Karpas-422 (cell line): ENCODE results near the gene DLGAP1. TPM values are rescaled to one million over a fixed set of nuclear protein-coding genes. Genes with fewer than 3 reads are reported as not detected.

ENCODE experiments used
- DNase-seq: peaks from one replicate; pipeline ENCODE4 v3.0.0-alpha.2; 2015
- H2AFZ ChIP-seq: fragments of 200-600 bp; sonication (generic); 2 replicates; pipeline ENCODE4 v1.6.1; 2014; ENCODE audit warnings: antibody characterized with exemption, low read length, mixed read lengths
- H3K27ac ChIP-seq: fragments of 200-600 bp; sonication (generic); 2 replicates; pipeline ENCODE4 v1.5.1; 2014; ENCODE audit warnings: mild to moderate bottlenecking, low read length, moderate library complexity
- H3K27me3 ChIP-seq: fragments of 200-600 bp; sonication (generic); 2 replicates; pipeline ENCODE4 v1.6.1; 2014; ENCODE audit warnings: low read length, mixed read lengths
- H3K36me3 ChIP-seq: fragments of 200-600 bp; sonication (generic); 2 replicates; pipeline ENCODE4 v1.6.1; 2014; ENCODE audit warnings: low read length, mixed read lengths; ENCODE audit not compliant: insufficient read depth
- H3K4me1 ChIP-seq: fragments of 200-600 bp; sonication (generic); 2 replicates; pipeline ENCODE4 v1.6.1; 2014; ENCODE audit warnings: mild to moderate bottlenecking, low read length, mixed read lengths
- H3K4me2 ChIP-seq: fragments of 200-600 bp; sonication (generic); 2 replicates; pipeline ENCODE4 v1.6.1; 2014; ENCODE audit warnings: low read length, low read depth, mild to moderate bottlenecking; ENCODE audit not compliant: poor library complexity, severe bottlenecking
- H3K4me3 ChIP-seq: fragments of 200-600 bp; sonication (generic); 2 replicates; pipeline ENCODE4 v1.5.1; 2014; ENCODE audit warnings: mild to moderate bottlenecking, antibody characterized with exemption, low read length, mixed read lengths
- H3K79me2 ChIP-seq: fragments of 200-600 bp; sonication (generic); 2 replicates; pipeline ENCODE4 v1.6.1; 2014; ENCODE audit warnings: mild to moderate bottlenecking, low read length, mixed read lengths
- H3K9ac ChIP-seq: fragments of 200-600 bp; sonication (generic); 2 replicates; pipeline ENCODE4 v1.6.0; 2014; ENCODE audit warnings: low read length
- H3K9me2 ChIP-seq: fragments of 200-600 bp; sonication (generic), shearing (Covaris generic); replicated peaks from 2 replicates; pipeline ENCODE4 v1.6.0; 2014; ENCODE audit warnings: mild to moderate bottlenecking, low read length, moderate library complexity; ENCODE audit not compliant: insufficient read depth
- H3K9me3 ChIP-seq: fragments of 300-700, 200-600 bp; sonication (generic); 2 replicates; pipeline ENCODE4 v1.6.1; 2014; ENCODE audit warnings: low read length, mixed read lengths
- H4K20me1 ChIP-seq: fragments of 200-600 bp; sonication (generic); 2 replicates; pipeline ENCODE4 v1.6.1; 2014; ENCODE audit warnings: mild to moderate bottlenecking, antibody characterized with exemption, low read length, low read depth; ENCODE audit not compliant: insufficient read depth
- total RNA-seq: library from RNA; depleted of rRNA; stranded (reverse); fragments of >200 nt; shearing (Covaris generic); gene quantifications from 2 replicates; pipeline ENCODE4 v1.2.3, GENCODE V29; 2014; ENCODE audit warnings: low replicate concordance

The DLGAP1 gene
- total RNA-seq, 1 experiment from 2014 or later = 8.8 TPM

- H2AFZ ChIP-seq = no peak overlapping the region
- H3K27me3 ChIP-seq = no peaks in the 10 kb centered on the region
- DNase-seq = no peak
- no peaks in the 10 kb centered on the region for H3K9me3 ChIP-seq
- no peak overlapping the region for H3K27ac ChIP-seq
- H3K79me2 ChIP-seq = no peaks in the 10 kb centered on the region
- no peaks in the 10 kb centered on the region for H3K36me3 ChIP-seq
- no peak overlapping the region for H3K4me3 ChIP-seq
- no peaks in the 10 kb centered on the region for H3K9me2 ChIP-seq
- no peak overlapping the region for H3K9ac ChIP-seq
- H3K4me1 ChIP-seq = peaks cover 9% of the 10 kb centered on the region
- H4K20me1 ChIP-seq = no peaks in the 10 kb centered on the region
- no peak overlapping the region for H3K4me2 ChIP-seq
These were observed 553.3 kb downstream of the DLGAP1 start for GRCh38 chr18:3901811-3902210.

- no peaks in the 10 kb centered on the region for H3K27me3 ChIP-seq
- no peak overlapping the region for H3K9ac ChIP-seq
- peaks cover 3% of the 10 kb centered on the region for H3K4me1 ChIP-seq
- no peak for DNase-seq
- H3K79me2 ChIP-seq = no peaks in the 10 kb centered on the region
- H3K27ac ChIP-seq = no peak overlapping the region
- H3K4me3 ChIP-seq = no peak overlapping the region
- no peaks in the 10 kb centered on the region for H3K36me3 ChIP-seq
- H3K4me2 ChIP-seq = no peak overlapping the region
- H3K9me2 ChIP-seq = no peaks in the 10 kb centered on the region
- no peaks in the 10 kb centered on the region for H4K20me1 ChIP-seq
- no peak overlapping the region for H2AFZ ChIP-seq
- no peaks in the 10 kb centered on the region for H3K9me3 ChIP-seq
These were observed 554.1 kb downstream of the DLGAP1 start for GRCh38 chr18:3901042-3901441.

- Histone ChIP-seq H3K9me3 (no peaks in the 10 kb centered on the region), H3K36me3 (no peaks in the 10 kb centered on the region), H3K9ac (no peak overlapping the region), H3K4me1 (no peaks in the 10 kb centered on the region), H3K79me2 (no peaks in the 10 kb centered on the region), H3K4me3 (no peak overlapping the region), H4K20me1 (no peaks in the 10 kb centered on the region), H3K27me3 (no peaks in the 10 kb centered on the region), H2AFZ (no peak overlapping the region), H3K4me2 (no peak overlapping the region), H3K9me2 (no peaks in the 10 kb centered on the region), H3K27ac (no peak overlapping the region)
- DNase-seq = no peak
These were observed 554.8 kb downstream of the DLGAP1 start for GRCh38 chr18:3900327-3900726.

DNA sequence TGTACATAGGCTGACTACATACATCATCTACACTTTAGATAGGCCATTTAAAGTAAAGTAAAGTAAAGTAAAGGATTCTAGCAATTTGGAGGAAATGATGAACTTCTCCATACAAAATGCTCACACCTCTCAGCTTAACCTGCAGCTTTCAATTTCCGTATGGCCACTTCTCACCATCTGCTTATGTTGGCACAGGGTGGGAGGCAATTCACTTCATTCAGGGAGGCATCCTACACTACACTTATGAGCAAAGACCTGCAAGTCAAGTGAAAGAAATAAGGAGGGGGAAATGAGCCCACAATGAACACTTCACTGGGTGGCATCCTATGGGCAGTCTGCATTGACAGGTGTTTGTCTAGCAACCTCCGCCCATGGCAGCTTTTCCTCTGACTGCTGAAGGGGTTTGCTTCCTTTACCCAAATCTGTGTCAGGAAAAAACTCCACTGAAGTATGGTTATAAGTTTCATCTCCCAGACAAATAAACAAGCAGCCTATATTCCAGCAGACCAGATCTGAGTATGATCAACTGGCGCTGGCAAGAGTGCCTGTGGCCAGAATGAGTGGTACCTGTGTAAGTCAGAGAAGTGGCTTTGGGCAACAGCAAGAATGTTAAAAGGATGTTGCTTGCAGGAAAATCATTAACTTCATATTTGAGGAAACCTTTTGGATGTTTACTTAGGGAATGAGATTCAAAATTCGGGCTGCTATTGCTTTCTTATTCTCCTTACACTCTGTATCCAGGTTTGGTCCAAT lies 556.1 kb downstream of the DLGAP1 start:
- no peak for DNase-seq
- Histone ChIP-seq H3K9me2 (no peaks in the 10 kb centered on the region), H3K4me2 (no peak overlapping the region), H3K9ac (no peak overlapping the region), H3K27me3 (no peaks in the 10 kb centered on the region), H3K4me3 (no peak overlapping the region), H2AFZ (no peak overlapping the region), H3K4me1 (no peaks in the 10 kb centered on the region; the same call in 1 of the 2 replicates), H3K79me2 (no peaks in the 10 kb centered on the region), H4K20me1 (no peaks in the 10 kb centered on the region), H3K9me3 (no peaks in the 10 kb centered on the region), H3K27ac (no peak overlapping the region), H3K36me3 (no peaks in the 10 kb centered on the region)

- no peak overlapping the region for H3K4me3 ChIP-seq
- no peaks in the 10 kb centered on the region for H3K9me2 ChIP-seq
- H3K27me3 ChIP-seq = no peaks in the 10 kb centered on the region
- H2AFZ ChIP-seq = no peak overlapping the region
- H4K20me1 ChIP-seq = no peaks in the 10 kb centered on the region
- no peaks in the 10 kb centered on the region for H3K79me2 ChIP-seq
- DNase-seq = no peak
- no peak overlapping the region for H3K4me2 ChIP-seq
- H3K9me3 ChIP-seq = no peaks in the 10 kb centered on the region
- no peaks in the 10 kb centered on the region; the same call in 1 of the 2 replicates for H3K4me1 ChIP-seq
- H3K27ac ChIP-seq = no peak overlapping the region
- no peak overlapping the region for H3K9ac ChIP-seq
- no peaks in the 10 kb centered on the region for H3K36me3 ChIP-seq
These were observed 563.0 kb downstream of the DLGAP1 start for GRCh38 chr18:3892152-3892551.

DNA sequence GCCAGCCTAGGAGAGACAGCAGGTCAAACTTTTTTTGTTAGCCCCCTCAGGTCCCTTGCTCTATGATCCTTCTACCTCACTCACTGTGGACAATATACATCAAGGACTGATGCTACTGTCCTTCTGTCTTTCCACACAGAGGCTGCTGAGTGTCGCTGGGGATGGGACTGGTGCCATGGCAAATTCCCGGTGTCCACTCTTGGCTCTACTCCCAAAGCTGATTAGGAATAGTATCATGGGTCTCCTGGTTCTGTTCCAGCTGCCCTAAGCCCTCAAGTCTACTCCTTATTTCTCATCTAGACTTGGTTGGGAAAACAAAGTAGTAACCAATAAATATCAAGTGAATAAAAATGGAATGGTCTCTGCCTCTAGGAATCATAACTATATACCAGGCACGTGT lies 563.9 kb downstream of the DLGAP1 start:
- Histone ChIP-seq H3K4me2 (no peak overlapping the region), H3K9me3 (no peaks in the 10 kb centered on the region), H3K79me2 (no peaks in the 10 kb centered on the region), H3K27ac (no peak overlapping the region), H3K4me3 (no peak overlapping the region), H3K9me2 (no peaks in the 10 kb centered on the region), H3K9ac (no peak overlapping the region), H3K27me3 (no peaks in the 10 kb centered on the region), H2AFZ (no peak overlapping the region), H3K36me3 (no peaks in the 10 kb centered on the region), H4K20me1 (no peaks in the 10 kb centered on the region), H3K4me1 (no peaks in the 10 kb centered on the region; the same call in 1 of the 2 replicates)
- no peak for DNase-seq

DNA sequence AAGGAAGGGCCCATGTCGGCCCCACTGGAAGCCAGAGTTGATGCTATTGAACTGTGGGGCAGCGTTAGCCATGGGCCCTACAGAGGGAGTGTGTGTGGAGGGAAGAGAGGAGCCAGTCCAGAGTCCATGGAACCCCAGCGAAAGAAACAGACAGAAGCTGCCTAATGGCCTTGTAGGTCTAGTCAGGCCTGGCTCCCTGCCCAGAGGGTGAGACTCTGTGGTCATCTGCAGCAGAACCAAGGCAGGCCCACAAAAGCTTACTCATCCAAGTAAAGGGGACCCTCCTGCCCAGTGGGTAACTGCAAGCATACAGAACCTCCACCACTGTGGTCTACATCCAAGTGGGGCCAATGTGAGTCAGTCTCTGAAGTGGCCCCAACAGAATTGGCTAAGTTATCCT lies 565.3 kb downstream of the DLGAP1 start:
- no peaks in the 10 kb centered on the region for H3K9me2 ChIP-seq
- no peaks in the 10 kb centered on the region for H4K20me1 ChIP-seq
- H3K9ac ChIP-seq = no peak overlapping the region
- H3K27me3 ChIP-seq = no peaks in the 10 kb centered on the region
- H2AFZ ChIP-seq = no peak overlapping the region
- H3K79me2 ChIP-seq = no peaks in the 10 kb centered on the region
- no peaks in the 10 kb centered on the region; the same call in 1 of the 2 replicates for H3K4me1 ChIP-seq
- H3K4me3 ChIP-seq = no peak overlapping the region
- H3K9me3 ChIP-seq = no peaks in the 10 kb centered on the region
- H3K36me3 ChIP-seq = no peaks in the 10 kb centered on the region
- no peak overlapping the region for H3K27ac ChIP-seq
- H3K4me2 ChIP-seq = no peak overlapping the region
- no peak for DNase-seq

DNA sequence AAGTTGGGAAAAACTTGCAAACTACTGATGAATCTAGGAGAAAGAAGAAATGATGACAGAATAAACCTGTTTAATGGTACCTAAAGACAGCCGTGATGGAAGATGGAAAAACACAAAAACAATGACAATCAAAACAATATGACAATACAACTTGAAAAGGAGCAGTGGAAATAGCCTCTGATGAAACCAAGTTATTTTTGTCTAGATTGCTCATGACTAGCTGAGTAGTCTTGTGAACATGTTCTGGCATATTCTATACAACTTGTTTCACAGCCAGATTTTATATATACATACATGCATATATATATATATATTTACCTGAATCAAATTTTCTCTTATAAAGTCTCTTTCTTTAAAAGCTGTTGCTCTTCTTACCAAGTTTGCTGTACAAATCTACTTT lies 566.0 kb downstream of the DLGAP1 start:
- H4K20me1 ChIP-seq = no peaks in the 10 kb centered on the region
- no peaks in the 10 kb centered on the region for H3K27me3 ChIP-seq
- no peak overlapping the region for H2AFZ ChIP-seq
- DNase-seq = no peak
- H3K27ac ChIP-seq = no peak overlapping the region
- no peak overlapping the region for H3K4me3 ChIP-seq
- H3K79me2 ChIP-seq = no peaks in the 10 kb centered on the region
- H3K4me1 ChIP-seq = no peaks in the 10 kb centered on the region
- H3K4me2 ChIP-seq = no peak overlapping the region
- H3K9me3 ChIP-seq = no peaks in the 10 kb centered on the region
- H3K9me2 ChIP-seq = no peaks in the 10 kb centered on the region
- H3K36me3 ChIP-seq = no peaks in the 10 kb centered on the region
- no peak overlapping the region for H3K9ac ChIP-seq
